Islet of Langerhans (tissue), 1 donor: ENCODE results near the gene LMAN2.
"Not testable (repeated sequence)": the region's sequence is repeated elsewhere in the genome, so short reads cannot be mapped to it uniquely, and the experiment has no call there.

Source experiments
- FAIRE-seq: peaks from one replicate; lab custom pipeline; 2011; peaks lifted over from hg19 to GRCh38; lab: Jason Lieb, UNC

Gene LMAN2

GRCh38 chr5:177364159-177364962 lies 12.9 kb upstream of the LMAN2 start:
- no peak for FAIRE-seq

- FAIRE-seq, result no peak
Measured at GRCh38 chr5:177363565-177363964, 12.1 kb upstream of the LMAN2 start.

- no peak for FAIRE-seq
Measured at GRCh38 chr5:177362610-177363507, 11.4 kb upstream of the LMAN2 start.

- no peak for FAIRE-seq
Measured at GRCh38 chr5:177362292-177362609, 10.8 kb upstream of the LMAN2 start.

- FAIRE-seq, result no peak
Measured at GRCh38 chr5:177361418-177362291, 10.2 kb upstream of the LMAN2 start.

- not testable (repeated sequence) for FAIRE-seq
Measured at GRCh38 chr5:177360740-177361139, 9.3 kb upstream of the LMAN2 start.

- no peak for FAIRE-seq
Measured at GRCh38 chr5:177359860-177360259, 8.4 kb upstream of the LMAN2 start.

- FAIRE-seq, result no peak
Measured at GRCh38 chr5:177359451-177359851, 8.0 kb upstream of the LMAN2 start.

GRCh38 chr5:177358370-177358819 lies 6.9 kb upstream of the LMAN2 start:
- FAIRE-seq, result no peak

GRCh38 chr5:177357459-177358351 lies 6.2 kb upstream of the LMAN2 start, which contains the start of gene RGS14:
TSS of gene RGS14 (plus strand) at chr5:177357924. CDS start at chr5:177358025, 101 bp downstream.
- FAIRE-seq, result no peak

GRCh38 chr5:177357146-177357458 lies 5.6 kb upstream of the LMAN2 start:
- FAIRE-seq, result no peak

GRCh38 chr5:177356746-177357145 lies 5.3 kb upstream of the LMAN2 start:
- FAIRE-seq, result no peak

- FAIRE-seq, result no peak
Measured at GRCh38 chr5:177355868-177356168, 4.3 kb upstream of the LMAN2 start.

- no peak for FAIRE-seq
Measured at GRCh38 chr5:177355162-177355867, 3.8 kb upstream of the LMAN2 start.

- FAIRE-seq, result no peak
Measured at GRCh38 chr5:177354711-177355110, 3.2 kb upstream of the LMAN2 start.

GRCh38 chr5:177354256-177354655 lies 2.8 kb upstream of the LMAN2 start:
- FAIRE-seq, result no peak

GRCh38 chr5:177353093-177353492 lies 1.6 kb upstream of the LMAN2 start:
- FAIRE-seq, result no peak

- no peak for FAIRE-seq
Measured at GRCh38 chr5:177350776-177351391, 584 bp downstream of the LMAN2 start.

GRCh38 chr5:177349762-177350161 lies 1.7 kb downstream of the LMAN2 start:
- FAIRE-seq, result no peak

GRCh38 chr5:177349362-177349647 lies 2.2 kb downstream of the LMAN2 start:
- no peak for FAIRE-seq

GRCh38 chr5:177347699-177348098 lies 3.8 kb downstream of the LMAN2 start:
- FAIRE-seq, result no peak
